Measurements from ENCODE around the gene SUN2. TPM values are rescaled to one million over a fixed set of nuclear protein-coding genes. Genes with fewer than 3 reads are reported as not detected.

SUN2 gene
- total RNA-seq, 1 donor from 2014 or later, result 896 TPM

DNA sequence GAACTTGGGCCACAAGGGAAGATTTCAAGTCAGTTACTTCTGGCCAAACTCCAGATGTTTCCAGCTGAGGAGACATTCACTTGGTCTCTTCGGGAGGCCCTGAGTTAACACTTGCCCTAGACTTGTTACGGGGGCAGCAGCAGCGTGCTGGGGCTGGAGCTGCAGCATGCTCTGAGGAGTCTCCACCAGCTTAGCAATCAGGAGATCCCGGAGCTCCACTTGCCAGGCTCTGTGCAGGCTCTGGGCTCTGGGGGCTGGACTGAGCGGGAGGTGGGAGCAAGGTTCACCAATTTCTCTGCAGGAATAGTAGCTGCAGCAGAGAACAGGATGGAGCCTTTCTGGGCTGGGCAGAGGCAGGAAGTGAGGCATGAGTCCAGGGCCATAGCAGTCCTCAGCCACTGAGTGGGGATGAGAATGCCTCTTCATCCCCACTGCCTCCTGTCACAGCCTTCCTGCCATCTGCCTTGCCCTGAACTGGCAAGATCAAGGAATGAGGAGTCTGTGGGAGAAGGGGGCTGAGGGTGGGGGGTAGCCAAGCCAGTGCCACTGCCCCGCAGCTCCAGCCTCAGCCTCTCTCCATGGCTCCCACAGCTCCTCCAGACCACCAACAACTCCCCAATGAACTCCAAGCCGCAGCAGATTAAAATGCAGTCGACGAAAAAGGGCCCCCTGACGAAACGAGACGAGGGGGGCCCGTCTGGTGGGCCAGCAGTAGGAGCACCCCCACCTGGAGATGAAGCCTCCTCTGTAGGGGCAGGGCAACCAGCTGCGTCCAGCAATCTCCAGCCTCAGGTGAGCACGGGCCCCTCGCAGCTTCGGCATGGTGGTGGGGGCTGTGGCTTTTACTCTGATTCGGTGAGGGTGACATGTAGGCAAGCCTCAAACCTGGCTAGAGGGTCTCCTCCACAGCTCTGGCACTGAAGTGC lies 26.7 kb downstream of the SUN2 start:
- intact Hi-C loops (cut with DNase I), result no loop called here

DNA sequence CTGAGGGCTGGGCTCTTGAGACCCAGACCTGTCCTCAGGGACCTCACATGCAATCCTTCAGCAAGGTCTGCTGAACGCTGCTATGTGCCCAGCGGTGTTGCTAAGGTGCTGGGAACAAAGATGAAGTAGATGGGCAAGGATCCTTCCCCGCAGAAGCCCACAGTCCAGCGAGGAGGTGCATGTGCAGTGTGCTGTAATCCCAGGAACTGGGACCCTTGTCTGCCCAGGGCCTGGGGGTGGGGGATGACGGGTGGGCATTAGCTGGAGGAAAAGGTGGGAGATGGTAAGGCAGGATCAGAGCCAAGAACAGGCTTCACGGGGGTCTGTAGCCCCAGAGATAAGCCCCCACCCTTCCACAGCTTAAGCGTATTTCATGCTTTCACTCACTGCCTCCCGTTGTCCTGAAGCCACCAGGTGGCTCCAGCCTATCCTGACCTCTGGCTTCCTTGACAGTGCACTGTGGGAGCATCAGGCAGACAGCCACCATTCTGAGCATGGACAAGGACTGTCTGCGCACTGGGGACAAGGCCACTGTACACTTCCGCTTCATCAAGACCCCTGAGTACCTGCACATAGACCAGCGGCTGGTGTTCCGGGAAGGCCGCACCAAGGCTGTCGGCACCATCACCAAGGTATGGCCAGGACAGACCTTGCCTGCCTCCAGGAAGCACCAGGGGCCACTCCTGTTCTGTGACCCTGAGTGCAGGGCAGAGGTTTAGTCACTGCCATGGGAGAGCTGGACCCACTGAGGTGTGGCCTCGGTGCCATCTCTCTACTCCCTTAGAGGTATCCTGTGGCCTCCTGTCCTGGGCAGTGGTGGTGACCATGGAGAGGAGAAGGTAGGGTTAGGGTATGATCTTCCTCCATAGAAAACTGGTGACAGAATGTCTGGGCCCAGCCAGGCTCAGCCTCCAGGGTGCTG lies 28.0 kb downstream of the SUN2 start:
- no peak overlapping the region for H3K27ac ChIP-seq
- intact Hi-C loops (cut with DNase I), result no loop called here
- H3K27me3 ChIP-seq, result no peaks in the 10 kb centered on the region
- DNase-seq (ENCODE audit: low spot score in 2 of 2), result no peak
- H3K36me3 ChIP-seq, result peaks cover 80 to 92% of the 10 kb centered on the region in 2 donors
- H3K4me3 ChIP-seq, result no peak overlapping the region
- peaks cover 5 to 12% of the 10 kb centered on the region in 2 donors for H3K4me1 ChIP-seq
- TF ChIP-seq, protein P1, sequence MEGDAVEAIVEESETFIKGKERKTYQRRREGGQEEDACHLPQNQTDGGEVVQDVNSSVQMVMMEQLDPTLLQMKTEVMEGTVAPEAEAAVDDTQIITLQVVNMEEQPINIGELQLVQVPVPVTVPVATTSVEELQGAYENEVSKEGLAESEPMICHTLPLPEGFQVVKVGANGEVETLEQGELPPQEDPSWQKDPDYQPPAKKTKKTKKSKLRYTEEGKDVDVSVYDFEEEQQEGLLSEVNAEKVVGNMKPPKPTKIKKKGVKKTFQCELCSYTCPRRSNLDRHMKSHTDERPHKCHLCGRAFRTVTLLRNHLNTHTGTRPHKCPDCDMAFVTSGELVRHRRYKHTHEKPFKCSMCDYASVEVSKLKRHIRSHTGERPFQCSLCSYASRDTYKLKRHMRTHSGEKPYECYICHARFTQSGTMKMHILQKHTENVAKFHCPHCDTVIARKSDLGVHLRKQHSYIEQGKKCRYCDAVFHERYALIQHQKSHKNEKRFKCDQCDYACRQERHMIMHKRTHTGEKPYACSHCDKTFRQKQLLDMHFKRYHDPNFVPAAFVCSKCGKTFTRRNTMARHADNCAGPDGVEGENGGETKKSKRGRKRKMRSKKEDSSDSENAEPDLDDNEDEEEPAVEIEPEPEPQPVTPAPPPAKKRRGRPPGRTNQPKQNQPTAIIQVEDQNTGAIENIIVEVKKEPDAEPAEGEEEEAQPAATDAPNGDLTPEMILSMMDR (IDR thresholded peaks at IDR 0.05), result no peak
- no peaks in the 10 kb centered on the region for H3K9me3 ChIP-seq

More for the DNA sequence above, 26.7 kb downstream of the SUN2 start:
- no peaks in the 10 kb centered on the region for H3K9me3 ChIP-seq
- DNase-seq (ENCODE audit: low spot score in 2 of 2), result no peak
- H3K4me1 ChIP-seq, result peaks cover 16 to 22% of the 10 kb centered on the region in 2 donors
- H3K27ac ChIP-seq, result no peak overlapping the region
- peaks cover 67 to 80% of the 10 kb centered on the region in 2 donors for H3K36me3 ChIP-seq
- no peak overlapping the region for H3K4me3 ChIP-seq
- TF ChIP-seq, protein P1 (IDR thresholded peaks at IDR 0.05), result no peak
- no peaks in the 10 kb centered on the region for H3K27me3 ChIP-seq

DNA sequence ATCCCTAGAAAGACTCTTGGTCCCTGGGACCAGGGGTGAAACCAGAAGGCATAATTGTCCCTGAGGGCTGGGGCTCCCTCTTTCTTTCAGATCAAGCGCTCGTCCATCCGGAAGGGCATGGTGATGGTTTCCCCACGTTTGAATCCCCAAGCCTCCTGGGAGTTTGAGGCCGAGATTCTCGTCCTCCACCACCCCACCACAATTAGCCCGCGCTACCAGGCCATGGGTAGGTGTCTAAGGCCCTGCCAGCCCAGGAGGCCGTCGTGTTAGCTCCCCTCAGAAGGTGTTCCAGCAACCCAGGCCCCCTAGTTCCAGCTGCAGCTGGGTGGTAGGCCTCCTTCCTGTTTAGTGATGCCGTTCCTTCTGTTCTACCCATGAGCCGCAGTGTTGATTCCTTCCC lies 28.7 kb downstream of the SUN2 start:
- no peaks in the 10 kb centered on the region for H3K9me3 ChIP-seq
- intact Hi-C loops (cut with DNase I), result no loop called here
- H3K27ac ChIP-seq, result no peak overlapping the region
- peaks cover 2 to 9% of the 10 kb centered on the region in 2 donors for H3K4me1 ChIP-seq
- H3K36me3 ChIP-seq, result peaks cover 87 to 97% of the 10 kb centered on the region in 2 donors
- TF ChIP-seq, protein P1 (IDR thresholded peaks at IDR 0.05), result no peak
- no peak overlapping the region for H3K4me3 ChIP-seq
- DNase-seq (ENCODE audit: low spot score in 2 of 2), result no peak
- no peaks in the 10 kb centered on the region for H3K27me3 ChIP-seq

DNA sequence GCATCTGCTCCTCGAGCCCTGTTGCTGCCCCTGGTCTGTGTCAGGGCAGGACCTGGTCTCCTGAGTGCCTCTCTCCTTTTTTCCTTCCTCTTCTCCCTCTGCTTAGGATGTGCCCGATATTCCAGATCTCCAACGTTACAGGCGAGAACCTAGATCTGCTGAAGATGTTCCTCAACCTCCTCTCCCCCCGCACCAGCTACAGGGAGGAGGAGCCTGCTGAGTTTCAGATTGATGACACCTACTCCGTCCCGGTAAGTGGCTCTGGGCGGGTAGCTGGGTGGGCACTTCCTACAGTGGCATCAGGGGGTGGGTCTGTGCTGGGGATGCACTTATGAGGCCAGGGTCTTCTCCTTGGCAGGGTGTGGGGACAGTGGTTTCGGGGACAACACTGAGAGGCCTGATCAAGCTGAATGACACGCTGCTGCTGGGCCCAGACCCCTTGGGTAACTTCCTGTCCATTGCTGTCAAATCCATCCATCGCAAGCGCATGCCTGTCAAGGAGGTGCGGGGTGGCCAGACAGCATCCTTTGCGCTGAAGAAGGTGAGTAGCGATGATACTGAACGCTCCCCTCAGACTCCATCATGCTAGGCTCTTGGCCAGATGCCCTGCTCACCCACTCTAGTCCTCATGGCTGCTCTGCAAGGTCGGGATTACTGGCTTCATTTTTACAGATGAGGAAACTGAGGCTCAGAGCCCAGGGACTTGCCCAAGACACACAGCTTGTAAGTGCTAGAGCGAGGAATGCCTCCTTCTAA lies 29.7 kb downstream of the SUN2 start:
- Histone ChIP-seq H3K4me1 (no peaks in the 10 kb centered on the region), H3K9me3 (no peaks in the 10 kb centered on the region), H3K27ac (no peak overlapping the region), H3K27me3 (no peaks in the 10 kb centered on the region), H3K4me3 (no peak overlapping the region), H3K36me3 (peaks cover 95 to 97% of the 10 kb centered on the region in 2 donors)
- no peak for DNase-seq (ENCODE audit: low spot score in 2 of 2)
- TF ChIP-seq, protein P1 (IDR thresholded peaks at IDR 0.05), result no peak
- intact Hi-C loops (cut with DNase I), result no loop called here

DNA sequence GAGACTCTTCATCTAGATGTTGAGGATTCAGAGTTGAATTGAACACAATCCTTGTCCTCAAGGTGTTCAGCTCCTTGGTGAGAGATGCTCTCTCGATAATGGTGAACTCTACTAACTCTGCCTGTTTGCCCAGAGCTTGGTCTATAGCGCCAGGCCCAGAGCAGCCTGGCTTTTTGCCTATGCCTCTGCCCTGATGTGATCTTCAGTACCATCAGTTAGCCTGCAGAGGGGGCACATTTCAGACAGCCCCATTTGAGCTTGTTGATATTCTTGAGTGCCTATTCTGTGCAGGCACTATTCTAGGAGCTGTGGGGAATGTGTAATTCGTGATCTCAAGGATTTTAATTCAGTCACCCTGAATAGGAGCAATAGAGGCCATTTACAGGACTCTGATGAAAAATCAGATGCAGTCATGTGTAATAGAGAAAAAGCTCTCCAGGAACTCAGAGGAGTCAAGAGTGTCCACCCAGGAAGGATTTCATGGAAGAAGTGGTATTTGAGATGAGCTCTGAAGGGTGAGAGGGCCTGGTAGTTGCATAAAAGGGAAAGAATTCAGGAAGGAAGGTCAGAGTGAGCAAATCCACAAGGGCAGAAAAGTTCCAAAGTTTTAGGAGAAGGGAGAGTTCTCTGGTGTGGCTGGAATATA lies 30.7 kb downstream of the SUN2 start:
- peaks cover 90 to 100% of the 10 kb centered on the region in 2 donors for H3K36me3 ChIP-seq
- intact Hi-C loops (cut with DNase I), result no loop called here
- DNase-seq (ENCODE audit: low spot score in 2 of 2), result no peak

More for the DNA sequence above, 30.7 kb downstream of the SUN2 start:
- Histone ChIP-seq H3K4me1 (no peaks in the 10 kb centered on the region), H3K27ac (no peak overlapping the region), H3K9me3 (no peaks in the 10 kb centered on the region), H3K27me3 (no peaks in the 10 kb centered on the region), H3K4me3 (no peak overlapping the region)
- TF ChIP-seq, protein P1 (IDR thresholded peaks at IDR 0.05), result peak in 2 of 3 experiments; percentile 14 to 26

Data from ascending aorta (tissue), 2 donors.